Measurements from ENCODE around the gene SULT1C3.

The SULT1C3 gene

GRCh38 chr2:108304975-108305374, 65.2 kb downstream of the SULT1C3 start:
- DNase-seq (ENCODE audit: low spot score) = no peak

- DNase-seq (ENCODE audit: low spot score) = no peak
These were observed 66.1 kb downstream of the SULT1C3 start for GRCh38 chr2:108305901-108306300.

DNA sequence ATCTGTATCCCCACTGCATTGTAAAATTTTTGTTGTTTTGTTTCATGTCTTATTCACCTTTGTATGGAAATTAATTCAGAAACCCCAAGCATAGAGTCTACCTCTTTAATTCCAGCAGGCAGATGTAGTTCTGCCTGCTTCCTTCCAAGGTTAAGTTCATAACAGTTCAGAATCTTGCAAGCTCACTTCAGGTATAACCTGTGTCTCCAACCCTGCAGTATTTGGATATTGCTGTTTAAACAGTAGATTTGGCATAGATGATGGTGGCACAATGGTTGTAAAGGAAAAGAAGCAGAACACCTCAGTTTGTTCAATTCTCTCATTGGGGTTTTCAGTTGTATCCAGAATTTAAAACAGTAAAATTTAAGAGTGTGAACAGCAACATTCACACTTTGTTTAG, 70.1 kb downstream of the SULT1C3 start:
- DNase-seq (ENCODE audit: low spot score) = no peak

Data from left forelimb (tissue), 1 donor.